ENCODE results near the gene SEMG2. TPM values are rescaled to one million over a fixed set of nuclear protein-coding genes. Genes with fewer than 3 reads are reported as not detected.

SEMG2 gene
- total and polyA plus RNA-seq, 2 donors from 2014 or later = 0.16 to 0.80 TPM

DNA sequence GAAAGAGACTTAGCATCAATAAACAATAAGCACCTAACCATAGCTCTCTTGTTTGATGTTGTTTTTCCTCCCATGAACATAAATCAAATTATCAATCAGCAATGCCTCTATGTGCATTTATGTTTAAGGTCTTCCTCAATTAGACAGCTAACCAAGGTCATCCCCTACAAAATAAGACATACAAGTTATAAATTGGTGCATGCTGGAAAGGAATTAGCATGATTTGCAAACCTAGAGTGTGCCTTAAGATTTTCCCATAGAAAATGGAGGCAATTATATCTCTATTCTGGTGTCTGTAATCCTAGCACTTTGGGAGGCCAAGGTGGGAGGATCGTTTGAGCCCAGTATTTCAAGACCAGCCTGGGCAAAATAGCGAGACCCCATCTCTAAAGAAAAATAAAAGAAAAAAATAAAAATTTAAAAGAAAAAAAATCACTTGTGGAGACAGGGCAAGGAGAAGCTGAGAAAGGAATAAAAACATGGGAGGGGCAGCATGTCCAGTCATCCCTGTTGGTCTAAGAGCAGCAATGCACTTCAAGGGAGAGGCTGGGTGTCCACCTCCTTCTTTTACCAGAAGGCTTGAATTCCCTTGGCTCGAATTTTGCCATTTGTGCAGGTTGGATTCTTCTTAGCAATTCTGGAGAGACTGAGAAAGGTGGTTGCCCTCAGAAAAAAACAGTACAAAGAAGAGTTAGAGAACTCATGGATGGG, 42.5 kb downstream of the SEMG2 start:
- H3K27me3 ChIP-seq (ENCODE audit: control insufficient read depth, insufficient read depth, low read length) = no peaks in the 10 kb centered on the region
- H3K4me1 ChIP-seq (ENCODE audit: control insufficient read depth in 2 of 3, insufficient read depth in 2 of 3, low read depth in 1 of 3, low read length in 3 of 3) = peaks cover 0 to 5% (median 0%) of the 10 kb centered on the region in 3 donors
- H3K9me3 ChIP-seq (ENCODE audit: control insufficient read depth in 2 of 3, insufficient read depth in 1 of 3, low read length in 3 of 3) = no peaks in the 10 kb centered on the region
- H3K36me3 ChIP-seq (ENCODE audit: control insufficient read depth in 2 of 3, insufficient read depth in 3 of 3, low read length in 3 of 3) = no peaks in the 10 kb centered on the region
- no peak for DNase-seq
- no peak overlapping the region for H3K9ac ChIP-seq (ENCODE audit: low read length in 3 of 3)
- TF ChIP-seq, protein P1, sequence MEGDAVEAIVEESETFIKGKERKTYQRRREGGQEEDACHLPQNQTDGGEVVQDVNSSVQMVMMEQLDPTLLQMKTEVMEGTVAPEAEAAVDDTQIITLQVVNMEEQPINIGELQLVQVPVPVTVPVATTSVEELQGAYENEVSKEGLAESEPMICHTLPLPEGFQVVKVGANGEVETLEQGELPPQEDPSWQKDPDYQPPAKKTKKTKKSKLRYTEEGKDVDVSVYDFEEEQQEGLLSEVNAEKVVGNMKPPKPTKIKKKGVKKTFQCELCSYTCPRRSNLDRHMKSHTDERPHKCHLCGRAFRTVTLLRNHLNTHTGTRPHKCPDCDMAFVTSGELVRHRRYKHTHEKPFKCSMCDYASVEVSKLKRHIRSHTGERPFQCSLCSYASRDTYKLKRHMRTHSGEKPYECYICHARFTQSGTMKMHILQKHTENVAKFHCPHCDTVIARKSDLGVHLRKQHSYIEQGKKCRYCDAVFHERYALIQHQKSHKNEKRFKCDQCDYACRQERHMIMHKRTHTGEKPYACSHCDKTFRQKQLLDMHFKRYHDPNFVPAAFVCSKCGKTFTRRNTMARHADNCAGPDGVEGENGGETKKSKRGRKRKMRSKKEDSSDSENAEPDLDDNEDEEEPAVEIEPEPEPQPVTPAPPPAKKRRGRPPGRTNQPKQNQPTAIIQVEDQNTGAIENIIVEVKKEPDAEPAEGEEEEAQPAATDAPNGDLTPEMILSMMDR (IDR thresholded peaks at IDR 0.05; ENCODE audit: borderline replicate concordance, extremely low read depth, insufficient read depth) = no peak
- no peak for FAIRE-seq
- H3K4me3 ChIP-seq (ENCODE audit: low read length in 3 of 3) = no peak overlapping the region
- intact Hi-C loops (cut with DNase I) = no loop called here
- no peak overlapping the region for H3K27ac ChIP-seq (ENCODE audit: low read depth in 2 of 2, low read length in 2 of 2)

DNA sequence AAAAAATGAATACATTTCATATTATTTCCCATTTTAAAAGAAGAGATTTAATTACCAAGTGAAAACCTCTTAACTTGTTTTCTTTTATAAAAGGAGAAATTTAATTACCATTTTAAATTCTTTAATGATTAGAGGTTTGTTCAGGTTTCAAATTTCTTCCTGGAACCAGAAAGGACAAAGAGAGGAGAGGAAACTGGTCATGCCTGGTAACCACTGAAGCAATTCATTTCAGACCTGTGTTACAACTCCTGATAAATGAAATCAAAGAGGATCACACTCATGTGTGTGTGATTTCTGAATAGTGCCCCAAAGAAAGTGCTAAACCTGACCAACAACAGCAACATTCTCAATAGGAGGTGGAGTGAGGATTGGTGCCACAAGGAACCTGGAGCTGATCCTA, 45.8 kb downstream of the SEMG2 start:
- FAIRE-seq = peak; percentile 3
- Histone ChIP-seq H3K4me1 (ENCODE audit: control insufficient read depth in 2 of 3, insufficient read depth in 2 of 3, low read depth in 1 of 3, low read length in 3 of 3) (peaks cover 0 to 5% (median 0%) of the 10 kb centered on the region in 3 donors), H3K27ac (ENCODE audit: low read depth in 2 of 2, low read length in 2 of 2) (no peak overlapping the region), H3K4me3 (ENCODE audit: low read length in 3 of 3) (no peak overlapping the region), H3K36me3 (ENCODE audit: control insufficient read depth in 2 of 3, insufficient read depth in 3 of 3, low read length in 3 of 3) (no peaks in the 10 kb centered on the region), H3K9ac (ENCODE audit: low read length in 3 of 3) (no peak overlapping the region), H3K9me3 (ENCODE audit: control insufficient read depth in 2 of 3, insufficient read depth in 1 of 3, low read length in 3 of 3) (no peaks in the 10 kb centered on the region), H3K27me3 (ENCODE audit: control insufficient read depth, insufficient read depth, low read length) (no peaks in the 10 kb centered on the region)
- TF ChIP-seq, protein P1 (IDR thresholded peaks at IDR 0.05; ENCODE audit: borderline replicate concordance, extremely low read depth, insufficient read depth) = no peak
- DNase-seq = peak in 2 of 5 donors; percentile 73 to 78
- intact Hi-C loops (cut with DNase I) = no loop called here

DNA sequence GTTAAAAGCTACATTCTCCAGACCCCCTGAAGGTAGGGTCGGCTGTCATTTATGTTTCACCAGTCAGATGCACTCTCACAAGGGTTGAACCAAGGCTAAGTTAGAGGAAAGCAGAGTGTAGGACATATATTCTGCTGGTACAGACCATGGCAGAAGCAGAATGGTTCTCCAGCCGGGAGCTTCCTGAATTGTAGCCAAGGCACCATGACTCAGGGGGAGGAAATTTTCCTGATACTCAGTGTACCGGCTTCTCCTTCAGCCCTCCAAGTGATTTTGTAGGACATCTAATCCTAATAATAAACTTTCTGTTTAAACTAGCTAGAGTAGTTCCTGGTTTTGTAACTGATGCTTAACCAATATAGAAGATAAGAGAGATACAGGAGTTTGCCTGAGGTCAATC, 47.4 kb downstream of the SEMG2 start:
- no peak for DNase-seq
- FAIRE-seq = no peak
- H3K4me1 ChIP-seq (ENCODE audit: control insufficient read depth in 2 of 3, insufficient read depth in 2 of 3, low read depth in 1 of 3, low read length in 3 of 3) = peaks cover 0 to 5% (median 0%) of the 10 kb centered on the region in 3 donors
- no peak overlapping the region for H3K4me3 ChIP-seq (ENCODE audit: low read length in 3 of 3)
- no peak overlapping the region for H3K27ac ChIP-seq (ENCODE audit: low read depth in 2 of 2, low read length in 2 of 2)
- TF ChIP-seq, protein P1 (IDR thresholded peaks at IDR 0.05; ENCODE audit: borderline replicate concordance, extremely low read depth, insufficient read depth) = no peak
- H3K36me3 ChIP-seq (ENCODE audit: control insufficient read depth in 2 of 3, insufficient read depth in 3 of 3, low read length in 3 of 3) = no peaks in the 10 kb centered on the region
- intact Hi-C loops (cut with DNase I) = no loop called here
- H3K9me3 ChIP-seq (ENCODE audit: control insufficient read depth in 2 of 3, insufficient read depth in 1 of 3, low read length in 3 of 3) = no peaks in the 10 kb centered on the region
- no peak overlapping the region for H3K9ac ChIP-seq (ENCODE audit: low read length in 3 of 3)
- H3K27me3 ChIP-seq (ENCODE audit: control insufficient read depth, insufficient read depth, low read length) = no peaks in the 10 kb centered on the region
